GM19043 (cell line): Measurements from ENCODE around the gene CRLF1.
"Not testable (repeated sequence)": the region's sequence is repeated elsewhere in the genome, so short reads cannot be mapped to it uniquely, and the experiment has no call there.

Experiments used
- ATAC-seq: cut with Tn5 transposase; IDR thresholded peaks from one replicate; pipeline ENCODE4 v1.9.1; 2021; ENCODE audit warnings: low read depth; ENCODE audit not compliant: unreplicated experiment

The CRLF1 gene

GRCh38 chr19:18610245-18610555, 3.6 kb upstream of the CRLF1 start:
- no peak for ATAC-seq

- no peak for ATAC-seq
These were observed 3.1 kb upstream of the CRLF1 start for GRCh38 chr19:18609717-18610051.

- ATAC-seq = no peak
These were observed 2.5 kb upstream of the CRLF1 start for GRCh38 chr19:18608805-18609716.

GRCh38 chr19:18608102-18608804, 1.7 kb upstream of the CRLF1 start:
- no peak for ATAC-seq

- no peak for ATAC-seq
These were observed 865 bp upstream of the CRLF1 start for GRCh38 chr19:18607226-18608101.

- ATAC-seq = no peak
These were observed 886 bp downstream of the CRLF1 start for GRCh38 chr19:18605546-18606280.

- no peak for ATAC-seq
These were observed 1.4 kb downstream of the CRLF1 start for GRCh38 chr19:18605196-18605545.

GRCh38 chr19:18604820-18605159, 1.8 kb downstream of the CRLF1 start:
- ATAC-seq = no peak

- no peak for ATAC-seq
These were observed 2.4 kb downstream of the CRLF1 start for GRCh38 chr19:18603958-18604819.

GRCh38 chr19:18603255-18603957, 3.2 kb downstream of the CRLF1 start:
- ATAC-seq = no peak

GRCh38 chr19:18601875-18602274, 4.7 kb downstream of the CRLF1 start:
- ATAC-seq = no peak

- ATAC-seq = not testable (repeated sequence)
These were observed 5.8 kb downstream of the CRLF1 start for GRCh38 chr19:18600692-18601397.

GRCh38 chr19:18599485-18599884, 7.1 kb downstream of the CRLF1 start:
- ATAC-seq = no peak

GRCh38 chr19:18597809-18598660, 8.6 kb downstream of the CRLF1 start:
- ATAC-seq = no peak

GRCh38 chr19:18596752-18597157, 9.8 kb downstream of the CRLF1 start:
- ATAC-seq = no peak

- ATAC-seq = no peak
These were observed 11.1 kb downstream of the CRLF1 start for GRCh38 chr19:18595475-18595874.

- no peak for ATAC-seq
These were observed 11.7 kb downstream of the CRLF1 start for GRCh38 chr19:18594824-18595373.
